Mesodermal cell (in vitro differentiated cells): Measurements from ENCODE around the gene CPA1.

Source experiments
- H3K27ac ChIP-seq: 2 replicates; pipeline ENCODE4 v1.7.0; 2013; ENCODE audit warnings: mild to moderate bottlenecking, low read depth, low read length, moderate library complexity; ENCODE audit not compliant: severe bottlenecking
- H3K36me3 ChIP-seq: 2 replicates; pipeline ENCODE4 v1.7.1; 2013; ENCODE audit warnings: mild to moderate bottlenecking, low read length, moderate library complexity; ENCODE audit not compliant: control insufficient read depth, insufficient read depth
- H3K4me1 ChIP-seq: one replicate; pipeline ENCODE4 v1.7.1; 2013; ENCODE audit warnings: mild to moderate bottlenecking, low read length; ENCODE audit not compliant: insufficient read depth, control insufficient read depth, poor library complexity, severe bottlenecking
- H3K4me3 ChIP-seq: 2 replicates; pipeline ENCODE4 v1.7.0; 2013; ENCODE audit warnings: low read length, control low read depth, mild to moderate bottlenecking; ENCODE audit not compliant: insufficient read depth, poor library complexity, severe bottlenecking; ENCODE audit errors: extremely low read depth
- H3K9me3 ChIP-seq: 2 replicates; pipeline ENCODE4 v1.7.1; 2013; ENCODE audit warnings: mild to moderate bottlenecking, low read length, moderate library complexity; ENCODE audit not compliant: control insufficient read depth
- WGBS, 2 experiments: methylation state at CpG; one replicate each; pipeline ENCODE4 v1.1.5; 2013; ENCODE audit warnings: missing lambda C conversion rate in 2 of 2; ENCODE audit not compliant: insufficient coverage in 2 of 2; 5-methylcytosine and 5-hydroxymethylcytosine counted together

The CPA1 gene

GRCh38 chr7:130379019-130379418 lies 1.3 kb upstream of the CPA1 start:
- no peak overlapping the region for H3K27ac ChIP-seq
- 95 to 98% methylated on average over 5 to 7 of the region's 7 CpGs for WGBS, 2 experiments
- no peak overlapping the region for H3K4me3 ChIP-seq
- H3K9me3 ChIP-seq, result peaks cover 25% of the 10 kb centered on the region
- no peaks in the 10 kb centered on the region for H3K36me3 ChIP-seq
- H3K4me1 ChIP-seq, result peaks cover 12% of the 10 kb centered on the region

- Histone ChIP-seq H3K27ac (peak overlapping the region; percentile 77), H3K4me3 (no peak overlapping the region), H3K36me3 (no peaks in the 10 kb centered on the region), H3K4me1 (peaks cover 7% of the 10 kb centered on the region), H3K9me3 (peaks cover 25% of the 10 kb centered on the region)
- WGBS, 2 experiments, result 84 to 89% methylated on average over 7 to 10 of the region's 10 CpGs
Measured at GRCh38 chr7:130379532-130379920, 768 bp upstream of the CPA1 start.

GRCh38 chr7:130380861-130381455 lies 664 bp downstream of the CPA1 start:
- Histone ChIP-seq H3K4me1 (peaks cover 3% of the 10 kb centered on the region), H3K9me3 (peaks cover 20% of the 10 kb centered on the region), H3K36me3 (no peaks in the 10 kb centered on the region), H3K27ac (no peak overlapping the region), H3K4me3 (no peak overlapping the region)
- WGBS, 2 experiments, result 92 to 98% methylated on average over 6 of the region's 7 CpGs

GRCh38 chr7:130381468-130382312 lies 1.4 kb downstream of the CPA1 start:
- Histone ChIP-seq H3K4me3 (no peak overlapping the region), H3K4me1 (peaks cover 3% of the 10 kb centered on the region), H3K36me3 (no peaks in the 10 kb centered on the region), H3K9me3 (peaks cover 14% of the 10 kb centered on the region), H3K27ac (no peak overlapping the region)
- 94 to 98% methylated on average over 37 to 38 of the region's 41 CpGs for WGBS, 2 experiments

- Histone ChIP-seq H3K36me3 (no peaks in the 10 kb centered on the region), H3K27ac (no peak overlapping the region), H3K4me1 (peaks cover 3% of the 10 kb centered on the region), H3K9me3 (peaks cover under 1% of the 10 kb centered on the region), H3K4me3 (no peak overlapping the region)
- WGBS, 2 experiments, result 94 to 97% methylated on average over 14 to 16 of the region's 18 CpGs
Measured at GRCh38 chr7:130383187-130383980, 3.1 kb downstream of the CPA1 start.

- no peak overlapping the region for H3K27ac ChIP-seq
- WGBS, 2 experiments, result 95% methylated on average over 7 to 8 of the region's 10 CpGs
- H3K9me3 ChIP-seq, result no peaks in the 10 kb centered on the region
- no peak overlapping the region for H3K4me3 ChIP-seq
- peaks cover 3% of the 10 kb centered on the region for H3K4me1 ChIP-seq
- H3K36me3 ChIP-seq, result no peaks in the 10 kb centered on the region
Measured at GRCh38 chr7:130384371-130384801, 4.1 kb downstream of the CPA1 start.

- Histone ChIP-seq H3K36me3 (no peaks in the 10 kb centered on the region), H3K9me3 (no peaks in the 10 kb centered on the region), H3K4me1 (no peaks in the 10 kb centered on the region), H3K27ac (no peak overlapping the region), H3K4me3 (no peak overlapping the region)
- WGBS, 2 experiments, result 96 to 100% methylated on average over 13 of the region's 13 CpGs
Measured at GRCh38 chr7:130384841-130385599, 4.7 kb downstream of the CPA1 start.

GRCh38 chr7:130385600-130386066 lies 5.3 kb downstream of the CPA1 start:
- Histone ChIP-seq H3K4me3 (no peak overlapping the region), H3K4me1 (no peaks in the 10 kb centered on the region), H3K36me3 (no peaks in the 10 kb centered on the region), H3K27ac (no peak overlapping the region), H3K9me3 (no peaks in the 10 kb centered on the region)
- WGBS, 2 experiments, result 92 to 96% methylated on average over 6 of the region's 6 CpGs

- H3K27ac ChIP-seq, result no peak overlapping the region
- no peak overlapping the region for H3K4me3 ChIP-seq
- no peaks in the 10 kb centered on the region for H3K36me3 ChIP-seq
- 98 to 100% methylated on average over 3 of the region's 3 CpGs for WGBS, 2 experiments
- H3K4me1 ChIP-seq, result no peaks in the 10 kb centered on the region
- H3K9me3 ChIP-seq, result no peaks in the 10 kb centered on the region
Measured at GRCh38 chr7:130386876-130387275, 6.6 kb downstream of the CPA1 start.

GRCh38 chr7:130387306-130387627 lies 7.0 kb downstream of the CPA1 start:
- H3K9me3 ChIP-seq, result no peaks in the 10 kb centered on the region
- H3K36me3 ChIP-seq, result no peaks in the 10 kb centered on the region
- WGBS, 2 experiments, result 94 to 96% methylated on average over 2 to 3 of the region's 3 CpGs
- no peaks in the 10 kb centered on the region for H3K4me1 ChIP-seq
- no peak overlapping the region for H3K4me3 ChIP-seq
- H3K27ac ChIP-seq, result no peak overlapping the region
